DMS79 treated with DMSO at 0.1 percent for 48 hours (cell line): ENCODE measurements around the gene ODC1.

Source experiments
- DNase-seq: peaks from one replicate; lab custom pipeline; 2025; lab: John Stamatoyannopoulos, UW

Gene ODC1

GRCh38 chr2:10400002-10400401, 48.1 kb downstream of the ODC1 start:
- no peak for DNase-seq

- no peak for DNase-seq
Measured at GRCh38 chr2:10399358-10399757, 48.8 kb downstream of the ODC1 start.

- DNase-seq, result no peak
Measured at GRCh38 chr2:10398496-10398895, 49.6 kb downstream of the ODC1 start.

GRCh38 chr2:10397878-10398277, 50.2 kb downstream of the ODC1 start:
- no peak for DNase-seq

- DNase-seq, result no peak
Measured at GRCh38 chr2:10397297-10397875, 50.7 kb downstream of the ODC1 start.

GRCh38 chr2:10396464-10396863, 51.7 kb downstream of the ODC1 start:
- DNase-seq, result no peak

GRCh38 chr2:10395893-10396292, 52.2 kb downstream of the ODC1 start:
- no peak for DNase-seq

- DNase-seq, result no peak
Measured at GRCh38 chr2:10393640-10393982, 54.5 kb downstream of the ODC1 start.

GRCh38 chr2:10392951-10393639, 55.0 kb downstream of the ODC1 start:
- no peak for DNase-seq

- DNase-seq, result no peak
Measured at GRCh38 chr2:10392548-10392947, 55.6 kb downstream of the ODC1 start.

- DNase-seq, result no peak
Measured at GRCh38 chr2:10392100-10392499, 56.0 kb downstream of the ODC1 start.

- DNase-seq, result no peak
Measured at GRCh38 chr2:10390369-10390801, 57.7 kb downstream of the ODC1 start.
